HepG2 (cell line): Measurements from ENCODE around the gene DNALI1. TPM values are rescaled to one million over a fixed set of nuclear protein-coding genes. Genes with fewer than 3 reads are reported as not detected.

Experiments
- ATAC-seq: fragments of 200-7000 bp; cut with Tn5 transposase; 3 replicates; pipeline ENCODE4 v1.9.1; 2020; ENCODE audit warnings: mild to moderate bottlenecking, moderate library complexity
- BruUV-seq: library from RNA; stranded (reverse); fragments of 400-500 nt; replicated peaks from 2 replicates; lab custom pipeline; 2021; lab: Mats Ljungman, UMichigan
- CTCF ChIA-PET: fragments of 300-600 bp; formaldehyde crosslinking; extraction: SDS; loops from one replicate; lab custom pipeline; 2021; ENCODE audit warnings: low total read pairs, inconsistent platforms, low intra/inter-chr PET ratio; lab: Yijun Ruan, JAX
- POLR2A ChIA-PET: fragments of 350-600 bp; sonication (Branson Sonifier 250); formaldehyde crosslinking; loops from one replicate; lab custom pipeline; 2020; ENCODE audit warnings: antibody characterized with exemption, inconsistent platforms; lab: Yijun Ruan, JAX
- DNase-seq: peaks from one replicate; pipeline ENCODE4 v3.0.0-alpha.2; 2015; ENCODE audit warnings: low spot score
- FAIRE-seq: peaks from 3 replicates; lab custom pipeline; 2011; peaks lifted over from hg19 to GRCh38; lab: Jason Lieb, UNC
- H2AFZ ChIP-seq: one replicate; pipeline ENCODE4 v1.6.1; 2011; ENCODE audit warnings: low read length, inconsistent platforms
- H3K27ac ChIP-seq: fragments of 300-600 bp; 3 replicates; pipeline ENCODE4 v1.8.0; 2011; ENCODE audit warnings: mixed run types, mild to moderate bottlenecking, mixed read lengths, low read length, inconsistent platforms; ENCODE audit not compliant: insufficient read depth; ENCODE audit errors: extremely low read length
- H3K27me3 ChIP-seq, 2 experiments: fragments of 200-600 bp in 1 of 2; 2 replicates in 1 of 2; 3 replicates in 1 of 2; pipeline versions ENCODE4 v1.6.0 to v1.8.0; 2011; ENCODE audit warnings: low read length in 2 of 2, mild to moderate bottlenecking in 2 of 2, moderate library complexity in 2 of 2, inconsistent platforms in 1 of 2; ENCODE audit not compliant: insufficient read depth in 2 of 2, control insufficient read depth in 1 of 2
- H3K36me3 ChIP-seq, 2 experiments: fragments of 200-600 bp in 1 of 2; replicated peaks in 1 of 2; 2 replicates in 1 of 2; 3 replicates in 1 of 2; pipeline versions ENCODE4 v1.5.1 to v1.8.0; 2011; ENCODE audit warnings: low read length in 2 of 2, inconsistent platforms in 1 of 2; ENCODE audit not compliant: insufficient read depth in 2 of 2, control insufficient read depth in 1 of 2
- H3K4me1 ChIP-seq: 2 replicates; pipeline ENCODE4 v1.5.1; 2012; ENCODE audit warnings: low read length, inconsistent platforms; ENCODE audit not compliant: insufficient read depth
- H3K4me2 ChIP-seq: 2 replicates; pipeline ENCODE4 v1.6.0; 2011; ENCODE audit warnings: low read depth, low read length, inconsistent platforms
- H3K4me3 ChIP-seq, 3 experiments: fragments of 200-600 bp in 1 of 3; sonication (generic), shearing (Covaris generic) in 1 of 3; replicated peaks in 1 of 3; 2 replicates each; pipeline ENCODE4 v1.5.1; 2011 to 2016; ENCODE audit warnings: low read length in 3 of 3, inconsistent platforms in 2 of 3, low read depth in 2 of 3, mild to moderate bottlenecking in 2 of 3, control low read depth in 1 of 3, mixed read lengths in 1 of 3; ENCODE audit not compliant: insufficient read depth in 1 of 3
- H3K79me2 ChIP-seq: one replicate; pipeline ENCODE4 v1.6.1; 2011; ENCODE audit warnings: low read length, inconsistent platforms; ENCODE audit not compliant: insufficient read depth
- H3K9ac ChIP-seq: 2 replicates; pipeline ENCODE4 v1.6.0; 2011; ENCODE audit warnings: mild to moderate bottlenecking, low read depth, low read length, inconsistent platforms; ENCODE audit not compliant: insufficient read depth
- H3K9me3 ChIP-seq: 2 replicates; pipeline ENCODE4 v1.5.1; 2012; ENCODE audit warnings: mild to moderate bottlenecking, low read length
- H4K20me1 ChIP-seq: 2 replicates; pipeline ENCODE4 v1.6.0; 2011; ENCODE audit warnings: inconsistent platforms, mild to moderate bottlenecking, low read length, moderate library complexity; ENCODE audit not compliant: insufficient read depth
- AKNA ChIP-seq: sonication (generic); formaldehyde crosslinking; IDR thresholded peaks from 2 replicates; pipeline ENCODE4 v1.4.0; 2020; ENCODE audit warnings: missing genetic modification reagents, borderline replicate concordance
- CENPX ChIP-seq: sonication (generic); formaldehyde crosslinking; IDR thresholded peaks from 2 replicates; pipeline ENCODE4 v1.9.0; 2021; ENCODE audit warnings: mild to moderate bottlenecking, missing genetic modification reagents, moderate library complexity
- DRAP1 ChIP-seq: IDR thresholded peaks from 2 replicates; pipeline ENCODE4 v1.6.1; 2016; ENCODE audit warnings: missing genetic modification reagents, missing compliant biosample characterization
- HNRNPLL ChIP-seq: fragments of 200-400 bp; formaldehyde crosslinking; IDR thresholded peaks from 2 replicates; pipeline ENCODE4 v1.6.1; 2017; ENCODE audit warnings: mild to moderate bottlenecking, low read depth, low read length; ENCODE audit not compliant: poor library complexity, severe bottlenecking
- MTA1 ChIP-seq: sonication (generic); formaldehyde crosslinking; IDR thresholded peaks from 2 replicates; pipeline ENCODE4 v1.4.0; 2020; ENCODE audit warnings: missing genetic modification reagents, mild to moderate bottlenecking, borderline replicate concordance
- NFIC ChIP-seq: IDR thresholded peaks from 2 replicates; pipeline ENCODE4 v1.6.1; 2012; ENCODE audit warnings: mild to moderate bottlenecking, low read length, inconsistent platforms
- PBX3 ChIP-seq: sonication (generic); formaldehyde crosslinking; IDR thresholded peaks from 2 replicates; pipeline ENCODE4 v1.8.1; 2023; ENCODE audit warnings: missing genetic modification reagents, inconsistent platforms, borderline replicate concordance
- PRPF4 ChIP-seq: fragments of 200-400 bp; formaldehyde crosslinking; IDR thresholded peaks from 2 replicates; pipeline ENCODE4 v1.6.1; 2016; ENCODE audit warnings: low read length, low read depth; ENCODE audit not compliant: poor library complexity, severe bottlenecking
- RFX3 ChIP-seq: IDR thresholded peaks from 2 replicates; pipeline ENCODE4 v1.6.1; 2016; ENCODE audit warnings: missing biosample characterization, missing genetic modification reagents
- SAP130 ChIP-seq: IDR thresholded peaks from 2 replicates; pipeline ENCODE4 v1.6.1; 2016; ENCODE audit warnings: low read depth
- SCMH1 ChIP-seq: sonication (generic); formaldehyde crosslinking; IDR thresholded peaks from 2 replicates; pipeline ENCODE4 v1.9.0; 2021; ENCODE audit warnings: missing genetic modification reagents, mild to moderate bottlenecking, borderline replicate concordance
- ZBTB38 ChIP-seq: sonication (generic); formaldehyde crosslinking; IDR thresholded peaks from 2 replicates; pipeline ENCODE4 v1.5.1; 2020; ENCODE audit warnings: mild to moderate bottlenecking, missing genetic modification reagents
- ZNF3 ChIP-seq: IDR thresholded peaks from 2 replicates; pipeline ENCODE4 v1.7.0; 2017; ENCODE audit warnings: inconsistent platforms
- ZNF501 ChIP-seq: sonication (generic); formaldehyde crosslinking; IDR thresholded peaks from 2 replicates; pipeline ENCODE4 v1.5.1; 2020; ENCODE audit warnings: mild to moderate bottlenecking, moderate library complexity, missing genetic modification reagents
- ZNF510 ChIP-seq: sonication (generic); formaldehyde crosslinking; IDR thresholded peaks from 2 replicates; pipeline ENCODE4 v1.4.0; 2020; ENCODE audit warnings: low read depth, mild to moderate bottlenecking, missing genetic modification reagents
- ZSCAN5A ChIP-seq: sonication (generic); formaldehyde crosslinking; IDR thresholded peaks from 2 replicates; pipeline ENCODE4 v1.8.0; 2022; ENCODE audit warnings: mild to moderate bottlenecking, missing genetic modification reagents, borderline replicate concordance
- WGBS: methylation state at CpG from one replicate; pipeline ENCODE4 v1.1.6; 2017; ENCODE audit warnings: low lambda C conversion rate; 5-methylcytosine and 5-hydroxymethylcytosine counted together
- in situ Hi-C: cut with HindIII; loops from 2 replicates; pipeline ENCODE4 v1.10.0; 2017; ENCODE audit warnings: low pct_unique_long_range_greater_than_20kb; ENCODE audit not compliant: extremely low pct_ligation_motif_present
- intact Hi-C: fragments of 100-400 bp; cut with micrococcal nuclease; formaldehyde crosslinking; loops from one replicate; pipeline ENCODE4 v1.10.0; 2022; ENCODE audit not compliant: unreplicated experiment
- polyA plus RNA-seq, 8 experiments: library from polyadenylated mRNA; depleted of rRNA in 3 of 8; stranded (reverse) in 7 of 8; unstranded in 1 of 8; fragments of >200 nt; fragmentation: Illumina TruSeq in 4 of 8; extraction: Trizol in 4 of 8; gene quantifications; 2 replicates each; pipeline versions ENCODE4 v1.2.1 to v1.2.3, GENCODE V29; 2011 to 2016; ENCODE audit warnings: low read depth in 4 of 8, missing spikeins in 1 of 8, mixed read lengths in 1 of 8; ENCODE audit not compliant: insufficient read depth in 1 of 8
- total RNA-seq, 5 experiments: library from RNA; depleted of rRNA; stranded (reverse); fragments of >200 nt; fragmentation: Illumina TruSeq; extraction: Trizol; gene quantifications; 2 replicates each; pipeline ENCODE4 v1.2.3, GENCODE V29; 2016; ENCODE audit warnings: low read depth in 1 of 5

Gene DNALI1
- total and polyA plus RNA-seq, 2 of the 13 experiments (the other 11 are each of a cell fraction or from before 2014, with no cell fraction given), result 0.42 to 0.70 TPM

- peak; percentile 23 for TF ChIP-seq HNRNPLL
- TF ChIP-seq ZNF501 (CRISPR knock-in tag), result 0 out of 2 replicates have a peak, but pooled peaks have one; percentile 14
- TF ChIP-seq AKNA, result no peak
- TF ChIP-seq PRPF4, result peak; percentile 73
- TF ChIP-seq ZBTB38 (CRISPR knock-in tag), result peak; percentile 85
- TF ChIP-seq ZNF510 (CRISPR knock-in tag), result no peak
- peak; percentile 44 for TF ChIP-seq SAP130 (CRISPR knock-in tag)
- no peak for TF ChIP-seq ZNF3
- TF ChIP-seq, all 625 proteins: peak for 22
These were observed at the start of gene DNALI1 (continued) for GRCh38 chr1:37556712-37557196.

- H3K79me2 ChIP-seq, result peaks cover 20% of the 10 kb centered on the region
- CTCF ChIA-PET, result interaction anchor here (0.9 kb wide), 1 partner anchor 55 kb away, joined by 3 read pairs; no protein-coding TSS in a partner anchor
- TF ChIP-seq NFIC, result no peak
- TF ChIP-seq SCMH1 (CRISPR knock-in tag), result no peak
- no peak for TF ChIP-seq MTA1
- TF ChIP-seq ZSCAN5A (CRISPR knock-in tag), result no peak
- no peak for TF ChIP-seq DRAP1
- no peak for TF ChIP-seq RFX3 (CRISPR knock-in tag)
- TF ChIP-seq CENPX (CRISPR knock-in tag), result no peak
- TF ChIP-seq PBX3, result no peak
- TF ChIP-seq, all 625 proteins: peak for 0
- H3K9me3 ChIP-seq, result no peaks in the 10 kb centered on the region
- intact Hi-C loops, result no loop called here
- POLR2A ChIA-PET, result interaction anchor here (1.0 to 1.6 kb wide), 3 partner anchors 11 to 33 kb away, joined by 3 to 5 read pairs (median 4); no protein-coding TSS in a partner anchor
- FAIRE-seq (peak; percentile 51), ATAC-seq (peak; percentile 56; the same call in 2 of the 3 replicates), DNase-seq (peak; percentile 28)
- no peak overlapping the region for H3K9ac ChIP-seq
- peaks cover 13% of the 10 kb centered on the region for H3K4me1 ChIP-seq
- no TSS peak for BruUV-seq
- peaks cover 18 to 53% of the 10 kb centered on the region in 2 experiments; a peak in 4 of 5 replicates for H3K36me3 ChIP-seq
- H2AFZ ChIP-seq, result no peak overlapping the region
- H3K27ac ChIP-seq, result no peak overlapping the region
- WGBS, result 94% methylated on average over 4 of the region's 4 CpGs
- H3K4me2 ChIP-seq, result no peak overlapping the region
- in situ Hi-C loops, result no loop called here
- H4K20me1 ChIP-seq, result peaks cover 9% of the 10 kb centered on the region; the same call in 1 of the 2 replicates
- no peaks in the 10 kb centered on the region for H3K27me3 ChIP-seq
- H3K4me3 ChIP-seq, result no peak overlapping the region
These were observed 47.6 kb upstream of the DNALI1 start for GRCh38 chr1:37509181-37509580.
